ENCODE results near the gene PUS3. TPM values are rescaled to one million over a fixed set of nuclear protein-coding genes. Genes with fewer than 3 reads are reported as not detected.

Gene PUS3
- total RNA-seq, 1 experiment from 2014 or later = 18.6 TPM

- TF ChIP-seq FOXP4 (CRISPR knock-in tag; IDR thresholded peaks at IDR 0.05) = peak; percentile 99
- peak; percentile 99 for TF ChIP-seq FOXK1 (CRISPR knock-in tag; IDR thresholded peaks at IDR 0.05)
- no peak for TF ChIP-seq GABPB1 (CRISPR knock-in tag; IDR thresholded peaks at IDR 0.05)
- TF ChIP-seq KAT7 (CRISPR knock-in tag; IDR thresholded peaks at IDR 0.05; ENCODE audit: borderline replicate concordance) = peak; percentile 99
- TF ChIP-seq NFE2L1 (CRISPR knock-in tag; IDR thresholded peaks at IDR 0.05) = peak; percentile 99
- peak; percentile 100 for TF ChIP-seq RELA (CRISPR knock-in tag; IDR thresholded peaks at IDR 0.05; ENCODE audit: borderline replicate concordance)
- peak; percentile 100 for TF ChIP-seq ZNF138 (CRISPR knock-in tag; conservative IDR thresholded peaks at IDR 0.05)
- TF ChIP-seq NR3C1 (CRISPR knock-in tag; conservative IDR thresholded peaks at IDR 0.05; ENCODE audit: low read depth) = peak; percentile 98
- TF ChIP-seq PRRX2 (CRISPR knock-in tag; IDR thresholded peaks at IDR 0.05) = no peak
- peak; percentile 100 for TF ChIP-seq AFF4 (CRISPR knock-in tag; IDR thresholded peaks at IDR 0.05; ENCODE audit: borderline replicate concordance)
- peak; percentile 93 for TF ChIP-seq MLX (CRISPR knock-in tag; IDR thresholded peaks at IDR 0.05)
- peak; percentile 99 for TF ChIP-seq ZBTB43 (CRISPR knock-in tag; IDR thresholded peaks at IDR 0.05)
- peak; percentile 88 for TF ChIP-seq USF2 (CRISPR knock-in tag; IDR thresholded peaks at IDR 0.05)
- TF ChIP-seq NR1H2 (CRISPR knock-in tag; IDR thresholded peaks at IDR 0.05) = peak; percentile 92; the same call in 1 of the 2 replicates
- TF ChIP-seq NFYB (CRISPR knock-in tag; conservative IDR thresholded peaks at IDR 0.05; ENCODE audit: low read depth) = peak; percentile 89
- peak; percentile 97 for TF ChIP-seq CBFB (CRISPR knock-in tag; IDR thresholded peaks at IDR 0.05; ENCODE audit: low read depth)
- no peak for TF ChIP-seq ZNF425 (CRISPR knock-in tag; conservative IDR thresholded peaks at IDR 0.05)
- TF ChIP-seq TP53 (CRISPR knock-in tag; IDR thresholded peaks at IDR 0.05) = peak; percentile 99
- peak; percentile 90 for TF ChIP-seq NR2C2 (CRISPR knock-in tag; IDR thresholded peaks at IDR 0.05)
- peak; percentile 96 for TF ChIP-seq JUN (CRISPR knock-in tag; IDR thresholded peaks at IDR 0.05)
- peak; percentile 86 for TF ChIP-seq ZNF317 (CRISPR knock-in tag; IDR thresholded peaks at IDR 0.05; ENCODE audit: borderline replicate concordance, low read depth)
- TF ChIP-seq SOX15 (CRISPR knock-in tag; IDR thresholded peaks at IDR 0.05) = no peak
- peak; percentile 97 for TF ChIP-seq ATF1 (CRISPR knock-in tag; IDR thresholded peaks at IDR 0.05)
- no peak for TF ChIP-seq HMGA2 (CRISPR knock-in tag; IDR thresholded peaks at IDR 0.05)
- no peak for TF ChIP-seq ZMAT4 (CRISPR knock-in tag; IDR thresholded peaks at IDR 0.05)
- peak; percentile 100 for TF ChIP-seq FOXP1 (CRISPR knock-in tag; IDR thresholded peaks at IDR 0.05; ENCODE audit: borderline replicate concordance)
Observed at GRCh38 chr11:125903711-125904659, 979 bp upstream of the PUS3 start, which contains the start of gene DDX25 (continued).
